Hepatocyte (in vitro differentiated cells): Measurements from ENCODE around the gene MMP12. TPM values are rescaled to one million over a fixed set of nuclear protein-coding genes. Genes with fewer than 3 reads are reported as not detected.
"Not testable (repeated sequence)": the region's sequence is repeated elsewhere in the genome, so short reads cannot be mapped to it uniquely, and the experiment has no call there.

ENCODE experiments used
- DNase-seq: peaks from one replicate; pipeline ENCODE4 v3.0.0-alpha.2; 2016; ENCODE audit warnings: low spot score
- H2AFZ ChIP-seq: fragments of 200-600 bp; sonication (generic); 2 replicates; pipeline ENCODE4 v1.6.0; 2016; ENCODE audit warnings: antibody characterized with exemption, mild to moderate bottlenecking
- H3K27ac ChIP-seq: fragments of 200-600 bp; sonication (generic); 2 replicates; pipeline ENCODE4 v1.5.1; 2016; ENCODE audit warnings: mild to moderate bottlenecking
- H3K27me3 ChIP-seq: fragments of 200-600 bp; sonication (generic); 2 replicates; pipeline ENCODE4 v1.6.1; 2016
- H3K36me3 ChIP-seq: fragments of 200-600 bp; sonication (generic); replicated peaks from 2 replicates; pipeline ENCODE4 v1.5.1; 2016; ENCODE audit warnings: low read depth; ENCODE audit not compliant: insufficient read depth
- H3K4me1 ChIP-seq: fragments of 200-600 bp; sonication (generic); 2 replicates; pipeline ENCODE4 v1.5.1; 2016; ENCODE audit warnings: mild to moderate bottlenecking, moderate library complexity; ENCODE audit not compliant: insufficient read depth
- H3K4me2 ChIP-seq: fragments of 200-600 bp; sonication (generic); 2 replicates; pipeline ENCODE4 v1.6.0; 2016
- H3K4me3 ChIP-seq: fragments of 200-600 bp; sonication (generic); 2 replicates; pipeline ENCODE4 v1.5.1; 2016; ENCODE audit warnings: mild to moderate bottlenecking
- H3K79me2 ChIP-seq: fragments of 200-600 bp; sonication (generic); 2 replicates; pipeline ENCODE4 v1.6.0; 2017; ENCODE audit warnings: mild to moderate bottlenecking
- H3K9me2 ChIP-seq: fragments of 200-600 bp; sonication (generic); replicated peaks from 2 replicates; pipeline ENCODE4 v1.6.0; 2017; ENCODE audit warnings: mild to moderate bottlenecking; ENCODE audit not compliant: insufficient read depth
- H3K9me3 ChIP-seq: fragments of 200-600 bp; sonication (generic); 2 replicates; pipeline ENCODE4 v1.5.1; 2016; ENCODE audit warnings: low read depth, mild to moderate bottlenecking
- H4K20me1 ChIP-seq: fragments of 200-600 bp; sonication (generic); 2 replicates; pipeline ENCODE4 v1.6.0; 2016; ENCODE audit warnings: mild to moderate bottlenecking; ENCODE audit not compliant: insufficient read depth, poor library complexity, severe bottlenecking
- EZH2 ChIP-seq: fragments of 200-600 bp; sonication (generic); IDR thresholded peaks from 2 replicates; pipeline ENCODE4 v1.6.1; 2016; ENCODE audit warnings: antibody characterized with exemption, mild to moderate bottlenecking, borderline replicate concordance
- EZH2phosphoT487 ChIP-seq: fragments of 200-600 bp; sonication (generic); IDR thresholded peaks from one replicate; pipeline ENCODE4 v1.6.1; 2018; ENCODE audit warnings: antibody characterized with exemption, mild to moderate bottlenecking, low read depth, moderate library complexity; ENCODE audit not compliant: unreplicated experiment, severe bottlenecking
- WGBS: methylation state at CpG from one replicate; pipeline ENCODE4 v1.1.6; 2016; ENCODE audit warnings: low lambda C conversion rate; ENCODE audit errors: missing lambda C conversion rate; 5-methylcytosine and 5-hydroxymethylcytosine counted together
- polyA plus RNA-seq: library from polyadenylated mRNA; unstranded; fragments of >200 nt; fragmentation: Nextera tagmentation; extraction: Ambion mirVana; gene quantifications from 2 replicates; pipeline ENCODE4 v1.2.1, GENCODE V29; 2016
- total RNA-seq: library from RNA; depleted of rRNA; stranded (reverse); fragments of >200 nt; gene quantifications from 2 replicates; pipeline ENCODE4 v1.2.3, GENCODE V29; 2014
- TF ChIP-seq, protein P1 (sequence below): fragments of 200-600 bp; sonication (generic); IDR thresholded peaks from 2 replicates; pipeline ENCODE4 v1.5.1; 2016; ENCODE audit warnings: antibody characterized with exemption, mild to moderate bottlenecking; ENCODE audit not compliant: poor library complexity

The MMP12 gene
- total and polyA plus RNA-seq, 2 experiments from 2014 or later, result 0.57 to 0.60 TPM

DNA sequence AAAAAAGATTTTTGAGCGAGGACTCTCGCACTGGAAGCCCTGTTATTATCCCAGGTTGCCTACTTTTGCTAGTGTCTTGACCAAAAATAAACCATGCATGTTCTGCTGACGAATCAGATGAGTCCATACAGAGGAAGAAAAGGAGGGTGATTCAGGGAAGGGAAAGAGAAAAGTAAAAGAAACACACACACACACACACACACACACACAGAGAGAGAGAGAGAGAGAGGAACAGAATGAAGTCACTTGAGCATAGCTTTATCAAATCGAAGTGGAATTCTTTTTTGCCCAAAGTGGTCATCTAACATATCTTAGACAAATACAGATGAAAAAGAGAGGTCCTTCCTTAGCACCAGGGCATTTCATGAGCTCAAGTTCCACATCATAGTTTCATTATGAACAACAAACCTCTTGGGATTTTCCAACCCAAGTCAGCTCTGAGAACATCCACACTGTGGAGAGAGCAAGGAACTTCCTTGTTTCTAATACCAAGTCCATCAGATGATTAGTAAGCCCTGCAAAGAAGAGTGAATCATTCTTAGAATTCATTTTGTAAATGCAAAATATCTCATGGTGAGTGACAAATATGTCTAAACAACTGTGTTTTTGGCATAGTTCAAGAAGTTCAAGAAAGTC, 7.7 kb upstream of the MMP12 start:
- Histone ChIP-seq H3K27me3 (no peaks in the 10 kb centered on the region), H2AFZ (no peak overlapping the region), H4K20me1 (no peaks in the 10 kb centered on the region), H3K79me2 (no peaks in the 10 kb centered on the region), H3K36me3 (no peaks in the 10 kb centered on the region), H3K4me2 (no peak overlapping the region), H3K9me3 (no peaks in the 10 kb centered on the region), H3K9me2 (no peaks in the 10 kb centered on the region), H3K27ac (no peak overlapping the region), H3K4me3 (no peak overlapping the region), H3K4me1 (no peaks in the 10 kb centered on the region)
- no peak for DNase-seq
- WGBS, result 90% methylated on average over 4 of the region's 4 CpGs
- TF ChIP-seq, protein P1, sequence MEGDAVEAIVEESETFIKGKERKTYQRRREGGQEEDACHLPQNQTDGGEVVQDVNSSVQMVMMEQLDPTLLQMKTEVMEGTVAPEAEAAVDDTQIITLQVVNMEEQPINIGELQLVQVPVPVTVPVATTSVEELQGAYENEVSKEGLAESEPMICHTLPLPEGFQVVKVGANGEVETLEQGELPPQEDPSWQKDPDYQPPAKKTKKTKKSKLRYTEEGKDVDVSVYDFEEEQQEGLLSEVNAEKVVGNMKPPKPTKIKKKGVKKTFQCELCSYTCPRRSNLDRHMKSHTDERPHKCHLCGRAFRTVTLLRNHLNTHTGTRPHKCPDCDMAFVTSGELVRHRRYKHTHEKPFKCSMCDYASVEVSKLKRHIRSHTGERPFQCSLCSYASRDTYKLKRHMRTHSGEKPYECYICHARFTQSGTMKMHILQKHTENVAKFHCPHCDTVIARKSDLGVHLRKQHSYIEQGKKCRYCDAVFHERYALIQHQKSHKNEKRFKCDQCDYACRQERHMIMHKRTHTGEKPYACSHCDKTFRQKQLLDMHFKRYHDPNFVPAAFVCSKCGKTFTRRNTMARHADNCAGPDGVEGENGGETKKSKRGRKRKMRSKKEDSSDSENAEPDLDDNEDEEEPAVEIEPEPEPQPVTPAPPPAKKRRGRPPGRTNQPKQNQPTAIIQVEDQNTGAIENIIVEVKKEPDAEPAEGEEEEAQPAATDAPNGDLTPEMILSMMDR, result no peak
- no peak for TF ChIP-seq EZH2phosphoT487
- no peak for TF ChIP-seq EZH2

DNA sequence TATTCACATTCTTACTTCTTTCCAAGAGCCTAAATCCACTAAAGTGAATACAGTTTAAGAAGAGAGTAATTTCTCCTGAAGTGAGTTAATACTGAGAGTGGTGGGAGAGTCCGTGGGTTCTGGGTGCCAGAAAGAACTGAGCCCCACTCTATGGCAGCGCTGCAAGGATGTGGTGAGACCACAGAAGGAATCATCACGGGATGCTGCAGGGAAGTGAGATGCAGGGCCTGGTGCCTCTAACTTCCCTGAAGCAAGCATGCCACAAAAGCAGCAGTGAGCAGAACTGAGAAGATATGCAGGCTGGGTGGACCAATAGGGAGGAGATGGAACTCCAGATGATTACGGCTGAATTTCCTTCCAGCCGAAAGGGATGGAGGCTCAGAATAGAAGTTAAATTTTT, 5.0 kb upstream of the MMP12 start:
- DNase-seq, result no peak
- Histone ChIP-seq H2AFZ (no peak overlapping the region), H3K9me3 (no peaks in the 10 kb centered on the region), H3K79me2 (no peaks in the 10 kb centered on the region), H3K4me3 (no peak overlapping the region), H3K27me3 (no peaks in the 10 kb centered on the region), H3K4me2 (no peak overlapping the region), H3K27ac (no peak overlapping the region), H3K9me2 (no peaks in the 10 kb centered on the region), H4K20me1 (no peaks in the 10 kb centered on the region), H3K36me3 (no peaks in the 10 kb centered on the region), H3K4me1 (no peaks in the 10 kb centered on the region)
- TF ChIP-seq EZH2phosphoT487 (no peak), EZH2 (no peak)
- TF ChIP-seq, protein P1, result no peak
- WGBS, result 95% methylated on average over 5 of the region's 5 CpGs

DNA sequence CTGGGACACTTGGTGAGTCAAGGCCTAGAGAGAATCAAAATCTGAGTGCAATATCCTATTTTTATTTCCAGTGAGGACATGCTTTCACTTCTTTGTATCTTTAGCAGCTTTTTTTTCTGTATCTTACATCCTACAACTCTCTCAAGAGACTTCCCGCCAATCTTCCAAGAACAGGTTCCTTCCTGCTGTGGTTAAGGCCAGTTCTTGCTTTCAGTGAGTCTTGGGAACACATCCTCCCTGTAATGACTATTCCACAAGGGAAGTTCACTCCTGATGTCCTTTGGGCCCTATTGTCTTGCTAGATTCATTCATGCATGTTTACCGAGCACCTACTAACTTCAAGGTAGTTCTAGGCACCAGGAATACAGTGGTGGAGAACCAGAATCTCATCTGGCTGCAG, 3.8 kb upstream of the MMP12 start:
- Histone ChIP-seq H3K36me3 (no peaks in the 10 kb centered on the region), H3K4me1 (no peaks in the 10 kb centered on the region), H3K9me3 (no peaks in the 10 kb centered on the region), H3K4me2 (no peak overlapping the region), H3K27ac (no peak overlapping the region), H3K27me3 (no peaks in the 10 kb centered on the region), H3K9me2 (no peaks in the 10 kb centered on the region), H3K4me3 (no peak overlapping the region), H4K20me1 (no peaks in the 10 kb centered on the region), H2AFZ (no peak overlapping the region), H3K79me2 (no peaks in the 10 kb centered on the region)
- WGBS, result 97% methylated on average over 2 of the region's 2 CpGs
- TF ChIP-seq EZH2, result no peak
- no peak for TF ChIP-seq EZH2phosphoT487
- TF ChIP-seq, protein P1, result no peak
- no peak for DNase-seq

DNA sequence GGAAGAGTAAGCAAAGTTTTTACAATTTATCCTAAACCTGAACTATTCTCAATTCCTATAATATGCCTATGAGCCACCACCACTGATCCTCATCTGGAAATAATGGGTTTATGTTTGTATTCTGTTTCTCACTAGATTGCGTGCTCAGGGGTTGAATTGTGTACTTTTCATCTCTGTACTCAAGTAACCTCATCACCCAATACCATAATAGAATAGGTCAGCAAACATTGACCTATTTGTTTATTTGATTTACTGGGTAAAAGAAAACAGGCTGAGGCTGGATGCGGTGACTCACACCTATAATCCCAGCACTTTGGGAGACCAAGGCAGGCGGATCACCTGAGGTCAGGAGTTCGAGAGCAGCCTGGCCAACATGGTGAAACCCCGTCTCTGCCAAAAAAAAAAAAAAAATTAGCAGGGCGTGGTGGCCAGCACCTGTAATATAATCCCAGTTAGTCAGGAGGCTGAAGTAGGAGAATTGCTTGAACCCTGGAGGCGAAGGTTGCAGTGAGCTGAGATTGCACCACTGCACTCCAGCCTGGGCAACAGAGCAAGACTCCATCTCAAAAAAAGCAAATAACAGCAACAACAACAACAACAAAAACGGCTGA, 5.3 kb downstream of the MMP12 start:
- H3K36me3 ChIP-seq, H3K4me1 ChIP-seq, H3K9me2 ChIP-seq, H4K20me1 ChIP-seq, DNase-seq, H3K27me3 ChIP-seq, H3K4me2 ChIP-seq, H2AFZ ChIP-seq, H3K4me3 ChIP-seq, H3K9me3 ChIP-seq, H3K79me2 ChIP-seq, H3K27ac ChIP-seq: not testable (repeated sequence)
- WGBS, result 86% methylated on average over 8 of the region's 8 CpGs
